ENCODE results near the gene FCF1. TPM values are rescaled to one million over a fixed set of nuclear protein-coding genes. Genes with fewer than 3 reads are reported as not detected.

Gene FCF1
- total and polyA plus RNA-seq, 9 of the 15 experiments (the other 6 are each of a cell fraction or from before 2014, with no cell fraction given) = 6.8 to 91.9 (median 40.0) TPM

DNA sequence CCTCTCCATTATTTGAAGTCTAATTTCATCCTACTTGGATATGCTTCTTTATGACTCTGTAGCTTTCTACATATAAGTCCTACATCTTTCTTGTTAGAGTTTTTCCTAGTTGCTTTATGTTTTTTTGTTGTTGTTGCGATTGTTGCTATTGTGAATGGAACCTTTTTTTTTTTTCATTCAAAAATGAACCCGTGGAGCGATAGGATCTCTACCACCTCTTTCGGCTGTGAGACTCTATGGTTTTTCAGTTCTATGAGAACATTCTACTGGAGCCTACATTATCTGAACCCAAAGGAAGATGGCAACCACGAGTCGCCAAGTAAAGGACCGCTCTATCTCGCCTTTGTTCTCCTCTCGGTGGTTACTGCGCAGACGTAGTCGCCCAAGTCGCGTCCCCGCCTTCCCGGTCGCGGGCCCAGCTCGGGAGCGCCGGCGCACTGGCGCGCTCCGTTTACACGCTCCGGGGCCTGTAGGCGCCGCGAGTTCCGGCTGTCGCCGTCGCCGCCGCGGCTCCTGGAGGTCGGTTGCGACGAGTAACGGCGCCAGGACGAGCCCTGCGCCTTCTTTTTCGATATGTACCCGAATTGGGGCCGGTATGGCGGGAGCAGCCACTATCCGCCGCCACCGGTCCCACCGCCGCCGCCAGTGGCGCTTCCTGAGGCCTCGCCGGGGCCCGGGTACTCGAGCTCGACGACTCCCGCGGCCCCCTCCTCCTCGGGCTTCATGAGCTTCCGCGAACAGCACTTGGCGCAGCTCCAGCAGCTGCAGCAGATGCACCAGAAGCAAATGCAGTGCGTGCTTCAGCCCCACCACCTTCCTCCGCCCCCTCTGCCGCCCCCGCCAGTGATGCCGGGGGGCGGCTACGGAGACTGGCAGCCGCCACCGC lies 50.2 kb downstream of the FCF1 start, which contains the start of gene YLPM1 (continued):
- TF ChIP-seq, protein P1, sequence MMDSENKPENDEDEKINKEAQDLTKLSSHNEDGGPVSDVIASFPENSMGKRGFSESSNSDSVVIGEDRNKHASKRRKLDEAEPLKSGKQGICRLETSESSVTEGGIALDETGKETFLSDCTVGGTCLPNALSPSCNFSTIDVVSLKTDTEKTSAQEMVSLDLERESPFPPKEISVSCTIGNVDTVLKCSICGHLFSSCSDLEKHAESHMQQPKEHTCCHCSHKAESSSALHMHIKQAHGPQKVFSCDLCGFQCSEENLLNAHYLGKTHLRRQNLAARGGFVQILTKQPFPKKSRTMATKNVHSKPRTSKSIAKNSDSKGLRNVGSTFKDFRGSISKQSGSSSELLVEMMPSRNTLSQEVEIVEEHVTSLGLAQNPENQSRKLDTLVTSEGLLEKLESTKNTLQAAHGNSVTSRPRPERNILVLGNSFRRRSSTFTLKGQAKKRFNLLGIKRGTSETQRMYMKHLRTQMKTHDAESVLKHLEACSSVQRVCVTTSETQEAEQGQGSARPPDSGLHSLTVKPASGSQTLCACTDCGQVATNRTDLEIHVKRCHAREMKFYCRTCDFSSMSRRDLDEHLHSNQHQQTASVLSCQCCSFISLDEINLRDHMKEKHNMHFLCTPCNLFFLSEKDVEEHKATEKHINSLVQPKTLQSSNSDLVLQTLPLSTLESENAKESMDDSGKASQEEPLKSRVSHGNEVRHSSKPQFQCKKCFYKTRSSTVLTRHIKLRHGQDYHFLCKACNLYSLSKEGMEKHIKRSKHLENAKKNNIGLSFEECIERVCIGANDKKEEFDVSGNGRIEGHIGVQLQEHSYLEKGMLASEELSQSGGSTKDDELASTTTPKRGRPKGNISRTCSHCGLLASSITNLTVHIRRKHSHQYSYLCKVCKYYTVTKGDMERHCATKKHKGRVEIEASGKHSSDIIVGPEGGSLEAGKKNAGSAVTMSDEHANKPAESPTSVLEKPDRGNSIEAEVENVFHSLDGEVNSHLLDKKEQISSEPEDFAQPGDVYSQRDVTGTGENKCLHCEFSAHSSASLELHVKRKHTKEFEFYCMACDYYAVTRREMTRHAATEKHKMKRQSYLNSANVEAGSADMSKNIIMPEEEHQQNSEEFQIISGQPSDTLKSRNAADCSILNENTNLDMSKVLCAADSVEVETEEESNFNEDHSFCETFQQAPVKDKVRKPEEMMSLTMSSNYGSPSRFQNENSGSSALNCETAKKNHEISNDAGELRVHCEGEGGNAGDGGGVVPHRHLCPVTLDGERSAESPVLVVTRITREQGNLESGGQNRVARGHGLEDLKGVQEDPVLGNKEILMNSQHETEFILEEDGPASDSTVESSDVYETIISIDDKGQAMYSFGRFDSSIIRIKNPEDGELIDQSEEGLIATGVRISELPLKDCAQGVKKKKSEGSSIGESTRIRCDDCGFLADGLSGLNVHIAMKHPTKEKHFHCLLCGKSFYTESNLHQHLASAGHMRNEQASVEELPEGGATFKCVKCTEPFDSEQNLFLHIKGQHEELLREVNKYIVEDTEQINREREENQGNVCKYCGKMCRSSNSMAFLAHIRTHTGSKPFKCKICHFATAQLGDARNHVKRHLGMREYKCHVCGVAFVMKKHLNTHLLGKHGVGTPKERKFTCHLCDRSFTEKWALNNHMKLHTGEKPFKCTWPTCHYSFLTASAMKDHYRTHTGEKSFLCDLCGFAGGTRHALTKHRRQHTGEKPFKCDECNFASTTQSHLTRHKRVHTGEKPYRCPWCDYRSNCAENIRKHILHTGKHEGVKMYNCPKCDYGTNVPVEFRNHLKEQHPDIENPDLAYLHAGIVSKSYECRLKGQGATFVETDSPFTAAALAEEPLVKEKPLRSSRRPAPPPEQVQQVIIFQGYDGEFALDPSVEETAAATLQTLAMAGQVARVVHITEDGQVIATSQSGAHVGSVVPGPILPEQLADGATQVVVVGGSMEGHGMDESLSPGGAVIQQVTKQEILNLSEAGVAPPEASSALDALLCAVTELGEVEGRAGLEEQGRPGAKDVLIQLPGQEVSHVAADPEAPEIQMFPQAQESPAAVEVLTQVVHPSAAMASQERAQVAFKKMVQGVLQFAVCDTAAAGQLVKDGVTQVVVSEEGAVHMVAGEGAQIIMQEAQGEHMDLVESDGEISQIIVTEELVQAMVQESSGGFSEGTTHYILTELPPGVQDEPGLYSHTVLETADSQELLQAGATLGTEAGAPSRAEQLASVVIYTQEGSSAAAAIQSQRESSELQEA (IDR thresholded peaks at IDR 0.05; ENCODE audit: low read depth) = no peak
- TF ChIP-seq RNF2 (IDR thresholded peaks at IDR 0.05) = peak; percentile 65
- peak; percentile 43; the same call in 1 of the 2 replicates for TF ChIP-seq SOX6 (IDR thresholded peaks at IDR 0.05)
- peak; percentile 98 for TF ChIP-seq POLR2G (IDR thresholded peaks at IDR 0.05; ENCODE audit: low read depth, low read length)
- no peak for TF ChIP-seq CHD2 (IDR thresholded peaks at IDR 0.05; ENCODE audit: low read depth, low read length)
- TF ChIP-seq MBD2 (IDR thresholded peaks at IDR 0.05; ENCODE audit: borderline replicate concordance, low read depth) = peak; percentile 32; the same call in 1 of the 2 replicates
- TF ChIP-seq POLR2H (tag; IDR thresholded peaks at IDR 0.05; ENCODE audit: low read depth) = peak; percentile 59
- no peak for TF ChIP-seq SETDB1 (IDR thresholded peaks at IDR 0.05; ENCODE audit: low read length)
- no peak for TF ChIP-seq BCOR (IDR thresholded peaks at IDR 0.05)
- TF ChIP-seq BRF2 (IDR thresholded peaks at IDR 0.05; ENCODE audit: borderline replicate concordance, insufficient read depth, insufficient read length) = no peak
- TF ChIP-seq ZBTB2 (IDR thresholded peaks at IDR 0.05) = 0 out of 2 replicates have a peak, but pooled peaks have one; percentile 26
